Lung (tissue), 12 donors: ENCODE data around the gene GRID1. TPM values are rescaled to one million over a fixed set of nuclear protein-coding genes. Genes with fewer than 3 reads are reported as not detected.
"Not testable (repeated sequence)": the region's sequence is repeated elsewhere in the genome, so short reads cannot be mapped to it uniquely, and the experiment has no call there.

ENCODE experiments used
- ATAC-seq: fragments of 200-7000 bp; cut with Tn5 transposase; one replicate; pipeline ENCODE4 v1.9.1; 2020; ENCODE audit warnings: moderate number of reproducible peaks; ENCODE audit not compliant: insufficient read depth, low FRiP score
- DNase-seq, 3 donors: peaks; one replicate each; pipeline ENCODE4 v3.0.0-alpha.2; 2013 to 2017
- H3K27ac ChIP-seq, 2 donors: one replicate each; pipeline ENCODE4 v1.5.1; 2013; ENCODE audit warnings: mild to moderate bottlenecking in 2 of 2, moderate library complexity in 2 of 2, control low read depth in 1 of 2, inconsistent platforms in 1 of 2, low read depth in 1 of 2, low read length in 1 of 2
- H3K27me3 ChIP-seq, 3 donors: one replicate each; pipeline ENCODE4 v1.5.1; 2013; ENCODE audit warnings: low read length in 2 of 3; ENCODE audit not compliant: control insufficient read depth in 3 of 3, insufficient read depth in 3 of 3
- H3K36me3 ChIP-seq, 4 donors: one replicate each; pipeline ENCODE4 v1.5.1; 2013; ENCODE audit warnings: low read length in 4 of 4, mild to moderate bottlenecking in 1 of 4, moderate library complexity in 1 of 4; ENCODE audit not compliant: control insufficient read depth in 4 of 4, insufficient read depth in 4 of 4
- H3K4me1 ChIP-seq, 5 donors: one replicate each; pipeline ENCODE4 v1.5.1; 2013; ENCODE audit warnings: low read length in 5 of 5, mild to moderate bottlenecking in 2 of 5, moderate library complexity in 1 of 5; ENCODE audit not compliant: control insufficient read depth in 5 of 5, insufficient read depth in 5 of 5
- H3K4me3 ChIP-seq: one replicate; pipeline ENCODE4 v1.5.1; 2013; ENCODE audit warnings: mild to moderate bottlenecking, control low read depth, moderate library complexity
- H3K9ac ChIP-seq, 2 donors: one replicate each; pipeline ENCODE4 v1.5.1; 2013; ENCODE audit warnings: low read length in 2 of 2, control low read depth in 1 of 2; ENCODE audit not compliant: insufficient read depth in 1 of 2
- H3K9me3 ChIP-seq, 4 donors: one replicate each; pipeline ENCODE4 v1.5.1; 2013; ENCODE audit warnings: low read length in 3 of 4, mild to moderate bottlenecking in 1 of 4, moderate library complexity in 1 of 4; ENCODE audit not compliant: control insufficient read depth in 4 of 4, insufficient read depth in 3 of 4
- CTCF ChIP-seq: IDR thresholded peaks from 2 replicates; pipeline ENCODE4 v1.5.1; 2012; ENCODE audit warnings: mild to moderate bottlenecking; ENCODE audit errors: control extremely low read depth, extremely low read depth
- WGBS, 2 donors: extraction: QIAGEN DNeasy Blood & Tissue Kit; methylation state at CpG; one replicate each; pipeline ENCODE4 v1.1.7; 2013; 5-methylcytosine and 5-hydroxymethylcytosine counted together
- polyA plus RNA-seq, 2 donors: library from polyadenylated mRNA; stranded (reverse); fragments of 200-250 nt; gene quantifications; one replicate each; pipeline ENCODE4 v1.2.1, GENCODE V29; 2013
- total RNA-seq, 2 donors: library from RNA; depleted of rRNA in 1 of 2; stranded (reverse); fragments of >200 nt in 1 of 2; gene quantifications; one replicate each; pipeline ENCODE4 v1.2.1, GENCODE V29; 2014 to 2021
- donor health status: control.
- donor health status: control.
- donor health status: Bipolar disorder and iron deficiency.
- donor health status: healthy.
- donor health status: DM: yes; HTN: yes; CAD: no.

The GRID1 gene
- total and polyA plus RNA-seq, 4 donors: 1.1 to 3.6 (median 2.2) TPM

- 83 to 92% methylated on average over 5 of the region's 5 CpGs for WGBS, 2 donors
- no peak overlapping the region for H3K27ac ChIP-seq
- H3K27me3 ChIP-seq: no peaks in the 10 kb centered on the region
- no peak overlapping the region for H3K9ac ChIP-seq
- H3K9me3 ChIP-seq: peaks cover 0 to 6% (median 0%) of the 10 kb centered on the region in 4 donors
- no peak for TF ChIP-seq CTCF
- H3K4me3 ChIP-seq: no peak overlapping the region
- H3K4me1 ChIP-seq: no peaks in the 10 kb centered on the region
- DNase-seq (no peak), ATAC-seq (no peak)
- H3K36me3 ChIP-seq: no peaks in the 10 kb centered on the region
These were observed 288.0 kb downstream of the GRID1 start for GRCh38 chr10:86078639-86079035.

DNA sequence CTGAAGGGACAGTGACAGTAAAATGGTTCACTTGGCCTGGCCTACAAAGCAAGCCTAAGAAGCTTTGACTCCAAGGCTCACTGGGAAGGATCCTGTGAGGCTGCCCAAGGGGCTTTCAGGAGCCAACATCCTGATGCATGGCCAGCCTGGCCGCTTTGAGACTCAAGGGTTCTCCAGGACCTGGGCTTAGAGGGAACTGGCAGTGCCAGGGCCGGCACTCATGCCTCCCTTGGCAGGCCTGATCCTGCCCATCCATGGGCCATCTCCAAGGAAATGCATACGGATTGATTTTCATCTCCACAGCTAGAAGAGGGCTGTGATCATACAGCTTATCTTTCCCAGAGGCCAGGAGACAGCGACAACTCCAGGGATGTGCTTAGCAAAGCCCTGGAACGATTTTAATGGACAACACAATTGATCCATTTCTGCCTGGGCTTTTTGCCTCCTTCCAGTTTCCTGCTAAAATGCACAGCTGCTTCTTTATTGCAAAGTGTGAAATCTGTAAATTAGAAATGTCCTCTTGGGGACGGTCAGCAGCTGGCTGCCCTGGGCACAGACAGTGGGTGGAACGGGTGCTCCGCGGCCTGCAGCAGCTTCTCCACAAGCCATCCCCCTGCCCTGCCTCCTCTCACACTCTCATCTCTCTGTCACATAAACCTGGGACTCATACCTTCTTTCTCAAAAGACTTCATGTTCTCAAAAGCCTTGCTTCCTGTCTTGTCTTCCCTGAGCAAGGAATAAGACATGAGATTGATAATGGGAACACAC is 288.5 kb downstream of the GRID1 start:
- ATAC-seq (no peak), DNase-seq (no peak)
- Histone ChIP-seq H3K36me3 (no peaks in the 10 kb centered on the region), H3K27me3 (no peaks in the 10 kb centered on the region), H3K4me1 (no peaks in the 10 kb centered on the region), H3K9me3 (peaks cover 0 to 6% (median 0%) of the 10 kb centered on the region in 4 donors), H3K27ac (no peak overlapping the region), H3K4me3 (no peak overlapping the region), H3K9ac (no peak overlapping the region)
- WGBS, 2 donors: 87 to 93% methylated on average over 9 of the region's 9 CpGs
- no peak for TF ChIP-seq CTCF

GRCh38 chr10:86077271-86077670 is 289.3 kb downstream of the GRID1 start:
- Histone ChIP-seq H3K27me3 (no peaks in the 10 kb centered on the region), H3K4me3 (no peak overlapping the region), H3K4me1 (no peaks in the 10 kb centered on the region), H3K36me3 (no peaks in the 10 kb centered on the region), H3K9ac (no peak overlapping the region), H3K9me3 (peaks cover 0 to 6% (median 0%) of the 10 kb centered on the region in 4 donors), H3K27ac (no peak overlapping the region)
- WGBS, 2 donors: 87 to 88% methylated on average over 6 of the region's 6 CpGs
- DNase-seq (no peak), ATAC-seq (no peak)
- TF ChIP-seq CTCF: no peak

DNA sequence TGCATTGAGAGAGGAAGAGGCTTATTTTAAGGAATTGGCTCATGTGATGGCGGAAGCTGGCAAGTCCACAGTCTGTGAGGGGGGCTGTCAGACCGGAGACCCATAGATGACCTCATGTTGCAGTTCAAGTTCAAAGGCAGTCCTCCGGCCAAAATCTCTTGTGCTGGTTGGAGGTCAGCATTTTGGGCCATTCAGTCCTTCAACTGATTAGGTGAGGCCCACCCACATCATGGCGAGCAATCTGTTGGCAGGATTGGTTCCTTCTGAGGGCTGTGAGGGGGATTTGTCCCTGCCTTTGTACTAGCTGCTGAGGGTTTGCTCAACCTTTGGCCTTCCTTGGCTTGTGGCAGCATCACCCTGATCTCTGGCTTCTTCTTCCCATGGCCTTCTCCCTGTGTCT is 290.1 kb downstream of the GRID1 start:
- not testable (repeated sequence) for DNase-seq, H3K9me3 ChIP-seq, H3K4me1 ChIP-seq, H3K9ac ChIP-seq, H3K27me3 ChIP-seq, ATAC-seq, H3K36me3 ChIP-seq, H3K27ac ChIP-seq, H3K4me3 ChIP-seq
- 92 to 96% methylated on average over 4 of the region's 4 CpGs for WGBS, 2 donors
